Thymus (tissue), 11 donors: ENCODE measurements around the gene DNAH10. TPM values are rescaled to one million over a fixed set of nuclear protein-coding genes. Genes with fewer than 3 reads are reported as not detected.

Experiments
- DNase-seq, 9 donors: peaks; one replicate each; pipeline ENCODE4 v3.0.0-alpha.2; 2013; ENCODE audit warnings: low spot score in 9 of 9, low read depth in 6 of 9, missing footprints in 1 of 9
- H3K27ac ChIP-seq, 2 donors: one replicate each; pipeline ENCODE4 v1.5.1; 2013; ENCODE audit warnings: control low read depth in 1 of 2, low read depth in 1 of 2, low read length in 1 of 2, mild to moderate bottlenecking in 1 of 2, moderate library complexity in 1 of 2
- H3K27me3 ChIP-seq, 2 donors: one replicate each; pipeline ENCODE4 v1.5.1; 2013; ENCODE audit warnings: low read length in 1 of 2; ENCODE audit not compliant: control insufficient read depth in 2 of 2, insufficient read depth in 1 of 2
- H3K36me3 ChIP-seq, 2 donors: one replicate each; pipeline ENCODE4 v1.5.1; 2013; ENCODE audit warnings: low read length in 1 of 2, mild to moderate bottlenecking in 1 of 2, moderate library complexity in 1 of 2; ENCODE audit not compliant: control insufficient read depth in 2 of 2, insufficient read depth in 2 of 2
- H3K4me1 ChIP-seq, 2 donors: one replicate each; pipeline ENCODE4 v1.5.1; 2013; ENCODE audit warnings: low read length in 2 of 2; ENCODE audit not compliant: control insufficient read depth in 2 of 2, insufficient read depth in 2 of 2
- H3K4me3 ChIP-seq, 2 donors: one replicate each; pipeline ENCODE4 v1.5.1; 2013; ENCODE audit warnings: low read length in 2 of 2, control low read depth in 1 of 2, mild to moderate bottlenecking in 1 of 2
- H3K9me3 ChIP-seq, 2 donors: one replicate each; pipeline ENCODE4 v1.5.1; 2013; ENCODE audit warnings: low read length in 1 of 2, mild to moderate bottlenecking in 1 of 2; ENCODE audit not compliant: control insufficient read depth in 2 of 2, insufficient read depth in 1 of 2
- WGBS: extraction: QIAGEN DNeasy Blood & Tissue Kit; methylation state at CpG from one replicate; pipeline ENCODE4 v1.1.7; 2013; 5-methylcytosine and 5-hydroxymethylcytosine counted together
- polyA plus RNA-seq: library from polyadenylated mRNA; stranded (reverse); fragments of 200-250 nt; gene quantifications from one replicate; pipeline ENCODE4 v1.2.3, GENCODE V29; 2013
- total RNA-seq: library from RNA; stranded (reverse); fragments of 120-200 nt; gene quantifications from one replicate; pipeline ENCODE4 v1.2.4, GENCODE V29; 2013
- donor health status: healthy.

The DNAH10 gene
- total and polyA plus RNA-seq, 2 donors, result 0.47 to 0.82 TPM

GRCh38 chr12:123886931-123887582 lies 125.0 kb downstream of the DNAH10 start:
- DNase-seq, result no peak
- H3K4me1 ChIP-seq, result peaks cover 0 to 10% of the 10 kb centered on the region in 2 donors
- peaks cover 0 to 3% of the 10 kb centered on the region in 2 donors for H3K27me3 ChIP-seq
- H3K9me3 ChIP-seq, result peaks cover 2 to 8% of the 10 kb centered on the region in 2 donors
- no peak overlapping the region for H3K4me3 ChIP-seq
- 90% methylated on average over 22 of the region's 22 CpGs for WGBS
- H3K36me3 ChIP-seq, result no peaks in the 10 kb centered on the region
- H3K27ac ChIP-seq, result no peak overlapping the region

- WGBS, result 94% methylated on average over 12 of the region's 12 CpGs
- Histone ChIP-seq H3K4me3 (no peak overlapping the region), H3K9me3 (peaks cover 2 to 4% of the 10 kb centered on the region in 2 donors), H3K27ac (no peak overlapping the region), H3K27me3 (peaks cover 0 to 3% of the 10 kb centered on the region in 2 donors), H3K4me1 (peaks cover 0 to 10% of the 10 kb centered on the region in 2 donors), H3K36me3 (no peaks in the 10 kb centered on the region)
- DNase-seq, result no peak
Observed at GRCh38 chr12:123888989-123889388, 126.9 kb downstream of the DNAH10 start.

GRCh38 chr12:123889848-123890535 lies 127.9 kb downstream of the DNAH10 start:
- H3K27me3 ChIP-seq, result peaks cover 0 to 3% of the 10 kb centered on the region in 2 donors
- no peak overlapping the region for H3K27ac ChIP-seq
- H3K4me1 ChIP-seq, result peaks cover 0 to 10% of the 10 kb centered on the region in 2 donors
- no peaks in the 10 kb centered on the region for H3K9me3 ChIP-seq
- WGBS, result 86% methylated on average over 12 of the region's 12 CpGs
- no peak overlapping the region for H3K4me3 ChIP-seq
- DNase-seq, result no peak
- no peaks in the 10 kb centered on the region for H3K36me3 ChIP-seq

GRCh38 chr12:123890536-123890902 lies 128.4 kb downstream of the DNAH10 start:
- 84% methylated on average over 10 of the region's 10 CpGs for WGBS

GRCh38 chr12:123891011-123891410 lies 128.9 kb downstream of the DNAH10 start:
- no peak for DNase-seq
- Histone ChIP-seq H3K27me3 (peaks cover 0 to 3% of the 10 kb centered on the region in 2 donors), H3K4me3 (no peak overlapping the region), H3K36me3 (no peaks in the 10 kb centered on the region), H3K27ac (no peak overlapping the region), H3K4me1 (peaks cover 0 to 10% of the 10 kb centered on the region in 2 donors), H3K9me3 (no peaks in the 10 kb centered on the region)
- 99% methylated on average over 7 of the region's 7 CpGs for WGBS

More at GRCh38 chr12:123890536-123890902, 128.4 kb downstream of the DNAH10 start:
- H3K4me1 ChIP-seq, result peaks cover 0 to 10% of the 10 kb centered on the region in 2 donors
- no peak overlapping the region for H3K4me3 ChIP-seq
- no peaks in the 10 kb centered on the region for H3K36me3 ChIP-seq
- H3K9me3 ChIP-seq, result no peaks in the 10 kb centered on the region
- peaks cover 0 to 3% of the 10 kb centered on the region in 2 donors for H3K27me3 ChIP-seq
- H3K27ac ChIP-seq, result no peak overlapping the region
- no peak for DNase-seq

GRCh38 chr12:123891516-123892179 lies 129.5 kb downstream of the DNAH10 start:
- no peak overlapping the region for H3K4me3 ChIP-seq
- no peak overlapping the region for H3K27ac ChIP-seq
- peaks cover 0 to 3% of the 10 kb centered on the region in 2 donors for H3K27me3 ChIP-seq
- no peaks in the 10 kb centered on the region for H3K9me3 ChIP-seq
- H3K36me3 ChIP-seq, result no peaks in the 10 kb centered on the region
- no peak for DNase-seq
- WGBS, result 84% methylated on average over 15 of the region's 15 CpGs
- peaks cover 0 to 6% of the 10 kb centered on the region in 2 donors for H3K4me1 ChIP-seq

GRCh38 chr12:123892180-123892559 lies 130.1 kb downstream of the DNAH10 start:
- H3K27me3 ChIP-seq, result peaks cover 0 to 3% of the 10 kb centered on the region in 2 donors
- H3K27ac ChIP-seq, result no peak overlapping the region
- no peaks in the 10 kb centered on the region for H3K9me3 ChIP-seq
- WGBS, result 95% methylated on average over 9 of the region's 9 CpGs
- no peak for DNase-seq
- no peaks in the 10 kb centered on the region for H3K36me3 ChIP-seq
- H3K4me3 ChIP-seq, result no peak overlapping the region
- H3K4me1 ChIP-seq, result peaks cover 0 to under 1% of the 10 kb centered on the region in 2 donors

GRCh38 chr12:123892853-123893252 lies 130.8 kb downstream of the DNAH10 start:
- Histone ChIP-seq H3K27ac (no peak overlapping the region), H3K9me3 (no peaks in the 10 kb centered on the region), H3K4me3 (no peak overlapping the region), H3K36me3 (no peaks in the 10 kb centered on the region), H3K27me3 (peaks cover 0 to 3% of the 10 kb centered on the region in 2 donors), H3K4me1 (no peaks in the 10 kb centered on the region)
- DNase-seq, result no peak
- 96% methylated on average over 10 of the region's 10 CpGs for WGBS

GRCh38 chr12:123893276-123893675 lies 131.2 kb downstream of the DNAH10 start:
- WGBS, result 97% methylated on average over 9 of the region's 9 CpGs
- Histone ChIP-seq H3K9me3 (no peaks in the 10 kb centered on the region), H3K4me1 (no peaks in the 10 kb centered on the region), H3K4me3 (no peak overlapping the region), H3K27me3 (peaks cover 0 to 3% of the 10 kb centered on the region in 2 donors), H3K36me3 (no peaks in the 10 kb centered on the region), H3K27ac (no peak overlapping the region)
- DNase-seq, result no peak
